ENCODE data around the gene CA9. TPM values are rescaled to one million over a fixed set of nuclear protein-coding genes. Genes with fewer than 3 reads are reported as not detected.
A peak's percentile ranks its signal among the peaks of the same experiment; 100 is the strongest.

CA9 gene
- total RNA-seq, 1 donor from 2014 or later, result not detected

DNA sequence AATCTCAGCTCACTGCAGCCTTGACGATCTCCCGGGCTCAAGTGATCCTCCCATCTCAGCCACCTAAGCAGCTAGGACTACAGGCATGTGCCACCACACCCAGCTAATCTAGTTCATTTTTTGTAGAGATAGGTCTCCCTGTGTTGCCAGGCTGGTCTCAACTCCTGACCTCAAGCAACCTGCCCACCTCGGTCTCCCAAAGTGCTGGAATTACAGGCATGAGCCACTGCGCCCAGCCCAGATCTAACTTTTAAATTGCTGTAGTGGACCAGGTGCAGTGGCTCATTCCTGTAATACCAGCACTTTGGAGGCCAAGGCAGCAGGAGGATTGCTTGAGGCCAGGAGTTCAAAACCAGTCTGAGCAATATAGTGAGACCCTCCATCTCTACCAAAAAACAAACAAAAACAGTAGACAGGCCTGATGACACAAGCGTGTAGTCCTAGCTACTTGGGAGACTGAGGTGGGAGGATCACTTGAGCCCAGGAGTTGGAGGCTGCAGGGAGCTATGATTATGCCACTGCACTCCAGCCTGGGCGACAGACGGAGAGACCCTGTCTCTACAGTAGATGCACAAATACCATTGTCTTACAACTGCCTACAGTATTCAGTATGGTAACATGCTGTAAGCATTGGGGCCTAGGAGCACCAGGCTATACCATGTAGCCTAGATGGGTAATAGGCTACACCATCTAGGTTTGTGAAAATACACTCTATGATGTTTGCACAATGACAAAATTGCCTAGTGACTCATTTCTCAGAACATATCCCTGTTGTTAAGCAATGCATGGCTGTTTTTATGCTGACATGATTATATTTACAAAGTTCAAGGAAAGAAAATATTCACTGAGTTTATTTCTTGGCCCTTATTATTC, 21.5 kb upstream of the CA9 start:
- no peaks in the 10 kb centered on the region for H3K36me3 ChIP-seq (ENCODE audit: insufficient read depth, low read length)
- FAIRE-seq, result peak; percentile 13
- no peak overlapping the region for H3K27ac Mint-ChIP-seq (ENCODE audit: unreplicated experiment)

DNA sequence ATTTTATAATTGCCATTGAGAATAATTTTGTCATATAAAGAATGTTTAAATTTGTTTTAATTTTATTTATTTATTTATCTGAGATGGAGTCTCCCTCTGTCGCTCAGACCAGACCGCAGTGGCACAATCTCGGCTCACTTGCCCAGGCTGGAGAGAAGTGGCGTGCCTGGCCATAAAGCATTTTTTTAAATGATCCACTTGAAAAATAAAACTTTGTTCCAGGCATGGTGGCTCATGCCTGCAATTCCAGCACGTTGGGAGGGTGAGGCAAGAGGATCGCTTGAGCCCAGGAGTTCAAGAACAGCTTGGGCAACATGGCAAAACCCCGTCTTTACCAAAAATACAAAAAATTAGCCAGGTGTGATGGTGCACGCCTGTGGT, 20.9 kb upstream of the CA9 start:
- Mint-ChIP-seq H3K9me3 (ENCODE audit: unreplicated experiment) (no peaks in the 10 kb centered on the region), H3K27me3 (ENCODE audit: low read depth, unreplicated experiment) (no peaks in the 10 kb centered on the region), H3K4me3 (ENCODE audit: unreplicated experiment) (no peak overlapping the region), H3K36me3 (ENCODE audit: low read depth, unreplicated experiment) (no peaks in the 10 kb centered on the region), H3K4me1 (ENCODE audit: low read depth, unreplicated experiment) (peaks cover 8% of the 10 kb centered on the region), H3K27ac (ENCODE audit: unreplicated experiment) (no peak overlapping the region)
- H3K27ac ChIP-seq (ENCODE audit: low read depth, low read length), result no peak overlapping the region
- no peaks in the 10 kb centered on the region for H4K20me1 ChIP-seq (ENCODE audit: insufficient read depth, low read length)
- no peak for DNase-seq (ENCODE audit: low read depth)
- TF ChIP-seq EZH2 (IDR thresholded peaks at IDR 0.05; ENCODE audit: insufficient read depth, low read length), result no peak
- TF ChIP-seq, protein P1, sequence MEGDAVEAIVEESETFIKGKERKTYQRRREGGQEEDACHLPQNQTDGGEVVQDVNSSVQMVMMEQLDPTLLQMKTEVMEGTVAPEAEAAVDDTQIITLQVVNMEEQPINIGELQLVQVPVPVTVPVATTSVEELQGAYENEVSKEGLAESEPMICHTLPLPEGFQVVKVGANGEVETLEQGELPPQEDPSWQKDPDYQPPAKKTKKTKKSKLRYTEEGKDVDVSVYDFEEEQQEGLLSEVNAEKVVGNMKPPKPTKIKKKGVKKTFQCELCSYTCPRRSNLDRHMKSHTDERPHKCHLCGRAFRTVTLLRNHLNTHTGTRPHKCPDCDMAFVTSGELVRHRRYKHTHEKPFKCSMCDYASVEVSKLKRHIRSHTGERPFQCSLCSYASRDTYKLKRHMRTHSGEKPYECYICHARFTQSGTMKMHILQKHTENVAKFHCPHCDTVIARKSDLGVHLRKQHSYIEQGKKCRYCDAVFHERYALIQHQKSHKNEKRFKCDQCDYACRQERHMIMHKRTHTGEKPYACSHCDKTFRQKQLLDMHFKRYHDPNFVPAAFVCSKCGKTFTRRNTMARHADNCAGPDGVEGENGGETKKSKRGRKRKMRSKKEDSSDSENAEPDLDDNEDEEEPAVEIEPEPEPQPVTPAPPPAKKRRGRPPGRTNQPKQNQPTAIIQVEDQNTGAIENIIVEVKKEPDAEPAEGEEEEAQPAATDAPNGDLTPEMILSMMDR (IDR thresholded peaks at IDR 0.05; ENCODE audit: insufficient read depth, low read depth, low read length), result no peak
- H3K9me3 ChIP-seq (ENCODE audit: insufficient read depth, low read depth, low read length), result no peaks in the 10 kb centered on the region
- H3K36me3 ChIP-seq (ENCODE audit: insufficient read depth, low read length), result no peaks in the 10 kb centered on the region
- H2AFZ ChIP-seq (ENCODE audit: low read depth, low read length), result no peak overlapping the region
- no peak overlapping the region for H3K4me3 ChIP-seq (ENCODE audit: insufficient read depth, low read depth, low read length)
- no peak for FAIRE-seq
- no peak overlapping the region for H3K9ac ChIP-seq (ENCODE audit: low read length)
- no peak overlapping the region for H3K4me2 ChIP-seq (ENCODE audit: low read length)
- H3K79me2 ChIP-seq (ENCODE audit: insufficient read depth, low read length), result no peaks in the 10 kb centered on the region
- H3K4me1 ChIP-seq (ENCODE audit: insufficient read depth, low read length), result peaks cover 15% of the 10 kb centered on the region
- no peaks in the 10 kb centered on the region for H3K27me3 ChIP-seq (ENCODE audit: insufficient read depth, low read length)

More for the DNA sequence above, 21.5 kb upstream of the CA9 start:
- H3K27me3 ChIP-seq (ENCODE audit: insufficient read depth, low read length), result no peaks in the 10 kb centered on the region
- peaks cover 8% of the 10 kb centered on the region for H3K4me1 Mint-ChIP-seq (ENCODE audit: low read depth, unreplicated experiment)
- no peak overlapping the region for H3K4me2 ChIP-seq (ENCODE audit: low read length)
- H3K79me2 ChIP-seq (ENCODE audit: insufficient read depth, low read length), result no peaks in the 10 kb centered on the region
- H3K4me3 ChIP-seq (ENCODE audit: insufficient read depth, low read depth, low read length), result no peak overlapping the region
- H3K9me3 ChIP-seq (ENCODE audit: insufficient read depth, low read depth, low read length), result no peaks in the 10 kb centered on the region
- H3K9ac ChIP-seq (ENCODE audit: low read length), result no peak overlapping the region
- no peaks in the 10 kb centered on the region for H3K27me3 Mint-ChIP-seq (ENCODE audit: low read depth, unreplicated experiment)
- H4K20me1 ChIP-seq (ENCODE audit: insufficient read depth, low read length), result no peaks in the 10 kb centered on the region
- DNase-seq (ENCODE audit: low read depth), result no peak
- no peak overlapping the region for H3K4me3 Mint-ChIP-seq (ENCODE audit: unreplicated experiment)
- no peaks in the 10 kb centered on the region for H3K9me3 Mint-ChIP-seq (ENCODE audit: unreplicated experiment)
- H3K36me3 Mint-ChIP-seq (ENCODE audit: low read depth, unreplicated experiment), result no peaks in the 10 kb centered on the region
- H3K4me1 ChIP-seq (ENCODE audit: insufficient read depth, low read length), result peaks cover 14% of the 10 kb centered on the region
- H3K27ac ChIP-seq (ENCODE audit: low read depth, low read length), result no peak overlapping the region
- no peak for TF ChIP-seq EZH2 (IDR thresholded peaks at IDR 0.05; ENCODE audit: insufficient read depth, low read length)
- TF ChIP-seq, protein P1 (IDR thresholded peaks at IDR 0.05; ENCODE audit: insufficient read depth, low read depth, low read length), result no peak
- H2AFZ ChIP-seq (ENCODE audit: low read depth, low read length), result no peak overlapping the region

DNA sequence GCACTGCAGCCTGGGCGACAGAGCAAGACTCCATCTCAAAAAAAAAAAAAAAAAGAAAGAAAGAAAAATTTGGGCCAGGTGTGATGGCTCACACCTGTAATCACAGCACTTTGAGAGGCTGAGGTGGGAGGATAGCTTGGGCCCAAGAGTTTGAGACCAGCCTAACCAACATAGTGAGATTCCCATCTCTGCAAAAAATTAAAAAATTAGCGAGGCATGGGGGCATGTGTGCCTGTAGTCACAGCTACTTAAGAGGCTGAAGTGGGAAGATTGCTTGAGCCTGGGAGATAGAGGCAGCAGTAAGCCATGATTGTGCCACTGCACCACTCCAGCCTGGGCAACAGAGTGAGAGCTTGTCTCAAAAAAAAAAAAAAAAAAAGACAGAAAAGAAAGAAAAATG, 20.1 kb upstream of the CA9 start:
- H3K9me3 Mint-ChIP-seq (ENCODE audit: unreplicated experiment), result no peaks in the 10 kb centered on the region
- H3K9ac ChIP-seq (ENCODE audit: low read length), result no peak overlapping the region
- no peak for FAIRE-seq
- H3K9me3 ChIP-seq (ENCODE audit: insufficient read depth, low read depth, low read length), result no peaks in the 10 kb centered on the region
- H3K27ac ChIP-seq (ENCODE audit: low read depth, low read length), result no peak overlapping the region
- TF ChIP-seq EZH2 (IDR thresholded peaks at IDR 0.05; ENCODE audit: insufficient read depth, low read length), result no peak
- TF ChIP-seq, protein P1 (IDR thresholded peaks at IDR 0.05; ENCODE audit: insufficient read depth, low read depth, low read length), result no peak
- peaks cover 6% of the 10 kb centered on the region for H3K4me1 Mint-ChIP-seq (ENCODE audit: low read depth, unreplicated experiment)
- no peaks in the 10 kb centered on the region for H3K27me3 Mint-ChIP-seq (ENCODE audit: low read depth, unreplicated experiment)
- H3K4me1 ChIP-seq (ENCODE audit: insufficient read depth, low read length), result peaks cover 15% of the 10 kb centered on the region
- H3K4me2 ChIP-seq (ENCODE audit: low read length), result no peak overlapping the region
- no peak overlapping the region for H3K4me3 Mint-ChIP-seq (ENCODE audit: unreplicated experiment)
- no peaks in the 10 kb centered on the region for H3K27me3 ChIP-seq (ENCODE audit: insufficient read depth, low read length)
- H2AFZ ChIP-seq (ENCODE audit: low read depth, low read length), result no peak overlapping the region
- H3K36me3 ChIP-seq (ENCODE audit: insufficient read depth, low read length), result no peaks in the 10 kb centered on the region
- peaks cover under 1% of the 10 kb centered on the region for H3K79me2 ChIP-seq (ENCODE audit: insufficient read depth, low read length)
- DNase-seq (ENCODE audit: low read depth), result no peak
- no peaks in the 10 kb centered on the region for H3K36me3 Mint-ChIP-seq (ENCODE audit: low read depth, unreplicated experiment)
- no peak overlapping the region for H3K27ac Mint-ChIP-seq (ENCODE audit: unreplicated experiment)
- no peak overlapping the region for H3K4me3 ChIP-seq (ENCODE audit: insufficient read depth, low read depth, low read length)
- no peaks in the 10 kb centered on the region for H4K20me1 ChIP-seq (ENCODE audit: insufficient read depth, low read length)

All from astrocyte (in vitro differentiated cells and primary cell).